Esophagus squamous epithelium (tissue), 4 donors: Measurements from ENCODE around the gene ADA.

Experiments used
- POLR2A ChIP-seq, 4 donors: fragments of 450-650 bp; IDR thresholded peaks; one replicate each; pipeline ENCODE4 v1.6.1; 2017; ENCODE audit warnings: antibody characterized with exemption in 4 of 4, mild to moderate bottlenecking in 4 of 4, moderate library complexity in 3 of 4
- TF ChIP-seq, protein P1 (sequence below), 6 experiments: fragments of 450-650 bp in 4 of 6; fragments of 200-600 bp in 2 of 6; sonication (generic) in 2 of 6; IDR thresholded peaks; one replicate each; pipeline ENCODE4 v1.5.1; 2016 to 2019; ENCODE audit warnings: antibody characterized with exemption in 6 of 6, mild to moderate bottlenecking in 4 of 6, moderate library complexity in 4 of 6

DNA sequence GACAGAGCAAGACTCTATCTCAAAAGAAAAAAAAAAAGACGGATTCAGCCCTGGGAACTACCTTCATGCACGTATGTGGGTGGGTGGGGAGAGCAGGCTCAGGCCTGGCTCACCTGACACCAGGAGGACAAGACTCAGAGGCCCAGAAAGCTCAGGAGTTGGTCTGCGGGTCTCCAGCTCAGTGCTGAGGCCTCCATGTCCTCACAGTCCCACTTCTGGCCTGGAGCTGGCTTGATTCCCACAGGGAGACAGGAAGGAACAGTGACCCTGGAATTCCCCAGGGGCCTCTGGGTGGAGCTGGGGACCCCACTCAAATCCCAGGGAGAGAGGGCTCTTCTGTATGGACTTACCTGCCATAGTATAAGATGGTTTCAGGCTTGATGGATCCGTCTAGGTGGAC lies 15.6 kb downstream of the ADA start:
- TF ChIP-seq, protein P1, sequence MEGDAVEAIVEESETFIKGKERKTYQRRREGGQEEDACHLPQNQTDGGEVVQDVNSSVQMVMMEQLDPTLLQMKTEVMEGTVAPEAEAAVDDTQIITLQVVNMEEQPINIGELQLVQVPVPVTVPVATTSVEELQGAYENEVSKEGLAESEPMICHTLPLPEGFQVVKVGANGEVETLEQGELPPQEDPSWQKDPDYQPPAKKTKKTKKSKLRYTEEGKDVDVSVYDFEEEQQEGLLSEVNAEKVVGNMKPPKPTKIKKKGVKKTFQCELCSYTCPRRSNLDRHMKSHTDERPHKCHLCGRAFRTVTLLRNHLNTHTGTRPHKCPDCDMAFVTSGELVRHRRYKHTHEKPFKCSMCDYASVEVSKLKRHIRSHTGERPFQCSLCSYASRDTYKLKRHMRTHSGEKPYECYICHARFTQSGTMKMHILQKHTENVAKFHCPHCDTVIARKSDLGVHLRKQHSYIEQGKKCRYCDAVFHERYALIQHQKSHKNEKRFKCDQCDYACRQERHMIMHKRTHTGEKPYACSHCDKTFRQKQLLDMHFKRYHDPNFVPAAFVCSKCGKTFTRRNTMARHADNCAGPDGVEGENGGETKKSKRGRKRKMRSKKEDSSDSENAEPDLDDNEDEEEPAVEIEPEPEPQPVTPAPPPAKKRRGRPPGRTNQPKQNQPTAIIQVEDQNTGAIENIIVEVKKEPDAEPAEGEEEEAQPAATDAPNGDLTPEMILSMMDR (IDR thresholded peaks at IDR 0.05), result no peak
- TF ChIP-seq POLR2A (IDR thresholded peaks at IDR 0.05), result no peak
